IMR-90 (cell line): ENCODE data around the gene PHF21A. TPM values are rescaled to one million over a fixed set of nuclear protein-coding genes. Genes with fewer than 3 reads are reported as not detected.

Experiments used
- ATAC-seq: fragments of 200-7000 bp; cut with Tn5 transposase; 2 replicates; pipeline ENCODE4 v1.9.1; 2020; ENCODE audit warnings: low read depth, mild to moderate bottlenecking, moderate library complexity
- BruUV-seq: library from RNA; stranded (reverse); fragments of 400-500 nt; replicated peaks from 2 replicates; lab custom pipeline; 2021; lab: Mats Ljungman, UMichigan
- CTCF ChIA-PET: fragments of 300-600 bp; formaldehyde crosslinking; extraction: SDS; loops from one replicate; lab custom pipeline; 2021; ENCODE audit warnings: antibody characterized with exemption; lab: Yijun Ruan, JAX
- POLR2A ChIA-PET: fragments of 300-600 bp; sonication (Branson Sonifier 250); formaldehyde crosslinking; loops from one replicate; lab custom pipeline; 2022; ENCODE audit warnings: antibody characterized with exemption; ENCODE audit not compliant: unreplicated experiment; lab: Charles Lee
- DNase-seq: peaks from one replicate; pipeline ENCODE4 v3.0.0; 2013
- H2AFZ ChIP-seq: replicated peaks from 2 replicates; pipeline ENCODE3; 2013; ENCODE audit warnings: low read length, mild to moderate bottlenecking; ENCODE audit not compliant: poor library complexity
- H2AK5ac ChIP-seq: 2 replicates; pipeline ENCODE4 v1.6.1; 2013; ENCODE audit warnings: low read depth, low read length, inconsistent platforms
- H2AK9ac ChIP-seq: replicated peaks from 2 replicates; pipeline ENCODE3; 2013; ENCODE audit warnings: mild to moderate bottlenecking, low read depth, low read length, moderate library complexity; ENCODE audit not compliant: poor library complexity
- H2BK120ac ChIP-seq: 2 replicates; pipeline ENCODE4 v1.6.1; 2013; ENCODE audit warnings: low read depth, low read length, inconsistent platforms
- H2BK15ac ChIP-seq: 3 replicates; pipeline ENCODE4 v1.6.1; 2013; ENCODE audit warnings: low read depth, low read length, inconsistent platforms
- H2BK20ac ChIP-seq: 2 replicates; pipeline ENCODE4 v1.6.1; 2013; ENCODE audit warnings: low read depth, mild to moderate bottlenecking, inconsistent platforms, low read length, moderate library complexity
- H2BK5ac ChIP-seq: 2 replicates; pipeline ENCODE4 v1.6.1; 2013; ENCODE audit warnings: mild to moderate bottlenecking, low read depth, low read length, inconsistent platforms; ENCODE audit not compliant: poor library complexity, severe bottlenecking
- H3K14ac ChIP-seq: replicated peaks from 2 replicates; pipeline ENCODE4 v1.6.1; 2013; ENCODE audit warnings: low read depth, low read length, inconsistent platforms
- H3K18ac ChIP-seq: 2 replicates; pipeline ENCODE4 v1.6.1; 2013; ENCODE audit warnings: low read depth, low read length, control low read depth
- H3K23ac ChIP-seq: 2 replicates; pipeline ENCODE4 v1.6.1; 2013; ENCODE audit warnings: low read depth, low read length, inconsistent platforms
- H3K27ac ChIP-seq: 2 replicates; pipeline ENCODE4 v1.5.1; 2013; ENCODE audit warnings: mild to moderate bottlenecking, control low read depth, low read length; ENCODE audit not compliant: insufficient read depth
- H3K27me3 ChIP-seq: 2 replicates; pipeline ENCODE4 v1.6.1; 2013; ENCODE audit warnings: low read length; ENCODE audit not compliant: control insufficient read depth, insufficient read depth
- H3K36me3 ChIP-seq: 2 replicates; pipeline ENCODE4 v1.6.1; 2013; ENCODE audit warnings: low read length, mixed read lengths; ENCODE audit not compliant: control insufficient read depth, insufficient read depth
- H3K4ac ChIP-seq: 2 replicates; pipeline ENCODE4 v1.6.1; 2013; ENCODE audit warnings: low read depth, low read length, inconsistent platforms
- H3K4me1 ChIP-seq: 2 replicates; pipeline ENCODE4 v1.6.1; 2013; ENCODE audit warnings: low read length, mixed read lengths; ENCODE audit not compliant: control insufficient read depth, insufficient read depth
- H3K4me2 ChIP-seq: 2 replicates; pipeline ENCODE4 v1.6.1; 2013; ENCODE audit warnings: low read depth, mild to moderate bottlenecking, control low read depth, low read length, moderate library complexity
- H3K4me3 ChIP-seq: 2 replicates; pipeline ENCODE4 v1.5.1; 2013; ENCODE audit warnings: low read depth, mild to moderate bottlenecking, control low read depth, low read length, moderate library complexity; ENCODE audit not compliant: insufficient read depth
- H3K56ac ChIP-seq: 2 replicates; pipeline ENCODE4 v1.6.1; 2013; ENCODE audit warnings: low read length, inconsistent platforms; ENCODE audit not compliant: insufficient read depth; ENCODE audit errors: extremely low read depth
- H3K79me1 ChIP-seq, 2 experiments: 2 replicates each; pipeline ENCODE4 v1.6.1; 2013; ENCODE audit warnings: low read length in 2 of 2, inconsistent platforms in 1 of 2, low read depth in 1 of 2
- H3K9ac ChIP-seq: 2 replicates; pipeline ENCODE4 v1.6.1; 2013; ENCODE audit warnings: low read depth, low read length, control low read depth
- H3K9me1 ChIP-seq: 2 replicates; pipeline ENCODE4 v1.6.1; 2013; ENCODE audit warnings: low read length, inconsistent platforms; ENCODE audit not compliant: insufficient read depth
- H3K9me3 ChIP-seq: 2 replicates; pipeline ENCODE4 v1.6.1; 2013; ENCODE audit warnings: low read length; ENCODE audit not compliant: control insufficient read depth, insufficient read depth
- H4K20me1 ChIP-seq: 2 replicates; pipeline ENCODE4 v1.6.1; 2013; ENCODE audit warnings: low read length, inconsistent platforms; ENCODE audit not compliant: insufficient read depth
- H4K5ac ChIP-seq: 2 replicates; pipeline ENCODE4 v1.6.1; 2013; ENCODE audit warnings: mild to moderate bottlenecking, low read depth, low read length, control low read depth
- H4K8ac ChIP-seq, 2 experiments: 2 replicates each; pipeline ENCODE4 v1.6.1; 2013; ENCODE audit warnings: low read depth in 2 of 2, low read length in 2 of 2, control low read depth in 1 of 2, inconsistent platforms in 1 of 2
- H4K91ac ChIP-seq: 2 replicates; pipeline ENCODE4 v1.6.1; 2013; ENCODE audit warnings: low read depth, low read length, inconsistent platforms; ENCODE audit not compliant: insufficient read depth
- BHLHE40 ChIP-seq: fragments of 150-350 bp; IDR thresholded peaks from 2 replicates; pipeline ENCODE4 v1.6.1; 2016; ENCODE audit warnings: mild to moderate bottlenecking, low read depth, low read length
- CHD1 ChIP-seq: IDR thresholded peaks from 2 replicates; pipeline ENCODE4 v1.6.1; 2012; ENCODE audit warnings: low read depth, low read length, improper control_type of control experiment
- MAFK ChIP-seq: IDR thresholded peaks from 2 replicates; pipeline ENCODE4 v1.6.1; 2012; ENCODE audit warnings: low read depth, low read length, improper control_type of control experiment
- MAZ ChIP-seq: IDR thresholded peaks from 2 replicates; pipeline ENCODE4 v1.6.1; 2012; ENCODE audit warnings: low read depth, mild to moderate bottlenecking, low read length, improper control_type of control experiment, moderate library complexity, borderline replicate concordance
- MXI1 ChIP-seq: IDR thresholded peaks from 2 replicates; pipeline ENCODE4 v1.6.1; 2012; ENCODE audit warnings: low read depth, mild to moderate bottlenecking, low read length, moderate library complexity, borderline replicate concordance
- NFE2L2 ChIP-seq: fragments of 150-350 bp; IDR thresholded peaks from 2 replicates; pipeline ENCODE4 v1.6.1; 2016; ENCODE audit warnings: low read depth, mild to moderate bottlenecking, low read length
- RAD21 ChIP-seq: IDR thresholded peaks from 2 replicates; pipeline ENCODE4 v1.6.1; 2012; ENCODE audit warnings: low read length, improper control_type of control experiment
- RFX5 ChIP-seq: IDR thresholded peaks from 2 replicates; pipeline ENCODE4 v1.8.0; 2012; ENCODE audit warnings: low read depth, mild to moderate bottlenecking, low read length, moderate library complexity
- SMC3 ChIP-seq: fragments of 150-350 bp; IDR thresholded peaks from 2 replicates; pipeline ENCODE4 v1.6.1; 2016; ENCODE audit warnings: low read depth, mild to moderate bottlenecking, antibody characterized with exemption, low read length, moderate library complexity
- WGBS, 2 experiments: methylation state at CpG; one replicate each; pipeline versions ENCODE4 v1.1.5 to v1.1.7; 2013; ENCODE audit warnings: missing lambda C conversion rate in 2 of 2; ENCODE audit not compliant: insufficient read length in 1 of 2; ENCODE audit errors: extremely low coverage in 2 of 2; 5-methylcytosine and 5-hydroxymethylcytosine counted together
- dilution Hi-C: fragments of 300-500 bp; cut with HindIII; formaldehyde crosslinking; loops from one replicate; pipeline ENCODE4 v1.14.3; 2018; ENCODE audit warnings: low sequenced_read_pairs; ENCODE audit not compliant: unreplicated experiment
- in situ Hi-C: fragments of 300-500 bp; cut with MboI; formaldehyde crosslinking; loops from 3 replicates; pipeline ENCODE4 v1.14.3; 2019; ENCODE audit warnings: low sequenced_read_pairs, inconsistent platforms, mixed read lengths
- intact Hi-C: fragments of 100-400 bp; cut with micrococcal nuclease; formaldehyde crosslinking; loops from 2 replicates; pipeline ENCODE4 v1.10.0; 2022
- polyA plus RNA-seq, 3 experiments: library from polyadenylated mRNA; depleted of rRNA; stranded (reverse); fragments of >200 nt; gene quantifications; 2 replicates each; pipeline ENCODE4 v1.2.3, GENCODE V29; 2012; ENCODE audit warnings: low replicate concordance in 1 of 3
- total RNA-seq: library from RNA; depleted of rRNA; stranded (reverse); fragments of >200 nt; gene quantifications from 2 replicates; pipeline ENCODE4 v1.2.3, GENCODE V29; 2012

The PHF21A gene
- total and polyA plus RNA-seq, 2 of the 4 experiments (the other 2 are of a cell fraction): 9.0 to 20.6 TPM

DNA sequence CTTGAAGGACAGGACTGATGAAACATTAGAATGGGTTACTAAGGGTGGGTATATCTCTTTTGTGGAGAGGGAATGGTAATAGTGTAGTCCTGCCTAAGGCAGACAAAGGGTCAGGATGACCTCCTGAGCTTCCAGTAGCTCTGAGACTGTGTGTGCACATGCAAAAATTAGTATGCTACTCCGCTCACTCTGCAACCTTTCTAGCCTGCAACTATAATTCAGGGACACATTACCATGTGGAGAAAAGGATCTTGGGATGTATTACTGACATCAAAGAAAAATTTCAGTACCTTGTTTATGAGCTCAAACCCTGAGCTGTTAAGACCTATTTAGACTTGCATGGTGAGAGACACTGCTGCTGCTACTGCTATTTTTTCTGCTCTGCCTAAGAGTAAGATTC lies 173.4 kb downstream of the PHF21A start:
- no peak overlapping the region for H4K5ac ChIP-seq
- WGBS, 2 experiments: no CpG with 5 or more reads among the region's 1 CpG
- no peaks in the 10 kb centered on the region for H3K79me1 ChIP-seq
- no peak overlapping the region for H4K8ac ChIP-seq
- no peak overlapping the region for H3K56ac ChIP-seq
- DNase-seq: no peak
- no peak overlapping the region for H3K27ac ChIP-seq
- TF ChIP-seq NFE2L2: no peak
- TF ChIP-seq RAD21: no peak
- TF ChIP-seq MAZ: no peak
- no peak for TF ChIP-seq BHLHE40
- no peak for TF ChIP-seq MXI1
- TF ChIP-seq SMC3: no peak
- TF ChIP-seq MAFK: no peak
- TF ChIP-seq CHD1: no peak
- no peak for TF ChIP-seq RFX5
- no peak overlapping the region for H3K23ac ChIP-seq
- H3K9me3 ChIP-seq: no peaks in the 10 kb centered on the region
- no peak overlapping the region for H3K4me3 ChIP-seq
- dilution Hi-C loops: no loop called here
- H3K14ac ChIP-seq: no peak overlapping the region
- H3K4me2 ChIP-seq: no peak overlapping the region
- peaks cover 51% of the 10 kb centered on the region for H3K36me3 ChIP-seq
- in situ Hi-C loops: no loop called here
- no peak for ATAC-seq
- H4K20me1 ChIP-seq: no peaks in the 10 kb centered on the region
- intact Hi-C loops: no loop called here
- no peak overlapping the region for H2BK20ac ChIP-seq
- no peak overlapping the region for H3K4ac ChIP-seq
- H2AK9ac ChIP-seq: no peak overlapping the region
- CTCF ChIA-PET: no interaction called here
- 0 out of 2 replicates have a peak, but pooled peaks cover 2% of the 10 kb centered on the region for H3K9me1 ChIP-seq
- H2BK120ac ChIP-seq: no peak overlapping the region
- H3K18ac ChIP-seq: no peak overlapping the region
- H2AFZ ChIP-seq: no peak overlapping the region
- H2AK5ac ChIP-seq: no peak overlapping the region
- BruUV-seq: no TSS peak
- H3K4me1 ChIP-seq: no peaks in the 10 kb centered on the region
- H2BK5ac ChIP-seq: no peak overlapping the region
- H4K91ac ChIP-seq: no peak overlapping the region
- no peak overlapping the region for H3K9ac ChIP-seq
- POLR2A ChIA-PET: no interaction called here
- no peaks in the 10 kb centered on the region for H3K27me3 ChIP-seq
- H2BK15ac ChIP-seq: no peak overlapping the region
